Dedifferentiated amniotic fluid mesenchymal stem cell (primary cell): ENCODE measurements around the gene MAD1L1.
"Not testable (repeated sequence)": the region's sequence is repeated elsewhere in the genome, so short reads cannot be mapped to it uniquely, and the experiment has no call there.

Source experiments
- DNase-seq: peaks from one replicate; pipeline ENCODE4 v3.0.0-alpha.2; 2016; ENCODE audit errors: extremely low spot score

Gene MAD1L1

DNA sequence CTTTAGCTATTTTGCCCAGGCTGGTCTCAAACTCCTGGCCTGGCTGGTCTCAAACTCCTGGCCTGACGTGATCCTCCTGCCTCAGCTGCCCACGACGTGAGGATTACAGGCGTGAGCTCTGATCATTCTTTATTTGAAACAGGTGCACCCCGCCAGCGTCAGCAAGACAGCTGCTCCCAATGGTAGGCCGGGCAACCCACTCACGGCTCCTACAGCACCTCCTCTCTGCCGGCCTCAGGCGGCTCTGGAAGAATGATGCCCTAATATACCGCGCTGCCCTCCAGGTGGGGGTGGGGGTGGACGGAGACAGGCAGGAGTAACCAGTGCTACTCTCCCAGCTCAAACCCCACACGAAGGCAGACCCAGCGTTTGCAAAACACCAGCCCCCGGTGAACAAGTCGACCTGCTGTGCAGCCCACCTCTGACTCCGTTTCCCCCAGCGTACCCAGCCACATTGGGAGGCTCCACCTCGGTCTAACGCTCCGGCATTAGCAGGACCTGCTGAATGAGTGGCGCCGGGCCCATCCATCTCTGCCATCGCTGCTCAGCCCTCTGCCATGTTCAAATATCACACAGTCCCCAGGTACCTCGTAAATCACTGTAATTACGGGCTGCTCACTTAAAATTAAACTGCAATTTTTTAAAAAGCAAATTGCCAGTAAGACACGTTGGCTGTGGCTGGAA, 414.0 kb downstream of the MAD1L1 start:
- DNase-seq = no peak

DNA sequence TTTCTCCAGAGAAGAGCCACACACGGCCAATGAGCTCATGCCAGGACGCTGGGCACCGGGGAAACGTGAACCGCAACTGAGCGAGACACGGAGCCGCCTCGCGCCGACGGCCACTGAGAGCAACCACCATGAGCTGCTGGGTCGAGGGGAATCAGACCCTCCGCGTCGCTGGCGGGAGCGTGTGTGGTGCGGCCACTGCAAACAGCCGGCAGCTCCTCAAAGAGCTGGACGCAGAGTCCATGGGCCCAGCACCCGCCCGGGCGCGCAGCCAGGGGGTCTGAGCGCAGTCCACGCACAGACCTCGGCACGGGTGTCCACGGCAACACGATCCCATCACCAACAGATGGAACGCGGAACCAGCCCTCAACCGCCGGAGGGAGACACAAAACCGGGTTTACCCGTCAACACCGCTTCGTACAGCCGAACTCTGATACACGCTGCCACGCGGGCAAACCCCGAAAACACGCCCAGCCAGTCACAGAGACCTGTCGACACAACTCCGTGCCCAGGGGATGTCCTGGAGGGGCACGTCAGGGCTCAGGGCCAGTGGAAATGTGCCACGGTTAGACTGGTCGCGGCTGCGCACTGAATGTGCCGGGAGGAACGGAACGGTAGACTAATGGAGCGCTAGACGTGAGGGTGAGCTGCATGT, 415.6 kb downstream of the MAD1L1 start:
- DNase-seq = no peak

DNA sequence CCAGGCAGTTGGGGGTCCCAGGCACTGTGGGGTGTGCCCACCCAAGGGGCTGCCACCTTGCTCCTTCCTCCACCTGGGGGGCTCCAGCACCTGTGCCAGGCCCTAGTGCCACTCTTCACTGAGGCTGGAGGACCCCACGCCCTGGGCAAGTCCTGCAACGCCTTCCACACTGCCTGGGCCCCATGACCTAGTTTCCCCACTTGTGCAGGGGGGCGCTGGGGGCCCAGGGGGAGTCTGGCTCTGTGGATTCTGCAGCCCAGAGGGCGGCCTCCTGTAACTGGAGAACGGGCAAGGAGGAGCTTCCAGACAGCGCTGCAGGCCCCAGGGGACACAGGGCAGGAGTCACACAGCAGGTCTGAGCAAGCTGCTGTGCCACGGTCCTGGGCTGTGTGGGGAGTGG, 416.3 kb downstream of the MAD1L1 start:
- DNase-seq = not testable (repeated sequence)

DNA sequence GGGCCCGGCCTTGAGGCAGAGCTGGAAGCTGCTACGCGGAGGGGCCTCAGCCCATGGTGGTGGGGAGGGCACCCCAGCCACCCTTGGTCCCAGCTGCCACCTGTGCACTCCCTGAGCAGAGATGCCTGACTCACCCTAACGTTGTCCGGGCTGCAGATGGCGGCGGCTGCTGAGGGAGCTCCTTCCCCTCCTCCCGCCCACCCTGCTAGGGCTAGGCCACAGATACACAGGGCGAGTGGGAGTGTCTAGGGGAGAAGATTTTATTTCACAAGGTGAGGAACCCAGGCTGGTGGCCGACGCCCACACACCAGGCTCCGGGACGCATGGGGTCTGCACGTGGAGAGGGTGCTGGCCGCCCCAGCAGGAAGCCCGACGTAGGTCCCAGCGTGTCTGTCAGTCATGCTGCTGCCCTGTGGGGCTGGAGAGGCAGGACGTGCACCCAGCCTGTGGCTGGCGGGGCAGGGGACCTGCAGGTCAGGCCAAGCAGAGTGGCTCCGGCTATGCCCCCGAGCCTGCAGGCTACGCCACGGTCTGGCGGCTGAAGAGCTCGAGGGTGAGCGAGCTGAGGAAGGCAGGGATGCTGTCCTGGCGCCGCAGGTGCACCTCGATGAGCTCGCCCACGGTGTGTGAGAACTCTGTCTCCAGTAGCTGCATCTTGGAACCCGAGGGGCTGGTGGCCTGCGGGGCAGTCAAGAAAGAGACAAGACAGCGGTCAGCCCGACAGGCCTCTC, 417.0 kb downstream of the MAD1L1 start:
- not testable (repeated sequence) for DNase-seq

DNA sequence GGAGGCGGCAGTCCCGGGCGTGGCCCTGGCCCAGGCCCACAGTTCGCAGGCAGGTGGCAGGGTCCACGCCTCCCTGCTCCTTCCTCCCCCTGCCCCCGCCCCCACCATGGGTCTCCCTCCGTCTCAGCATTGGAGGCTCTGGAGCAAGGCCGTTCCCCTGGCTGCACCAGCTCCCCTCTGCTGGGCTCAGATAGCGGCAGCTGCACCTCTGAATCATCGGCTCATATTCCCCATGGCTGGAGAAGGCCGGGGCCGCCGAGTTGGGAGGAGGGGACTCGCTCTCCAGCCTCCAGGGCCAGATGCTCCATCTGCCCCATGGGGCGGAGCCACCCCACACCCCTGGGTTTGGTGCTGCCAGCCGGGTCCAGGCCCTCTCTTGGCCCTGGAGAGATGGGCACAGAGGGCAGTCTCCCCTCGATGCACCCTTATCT, 417.7 kb downstream of the MAD1L1 start:
- DNase-seq = no peak

DNA sequence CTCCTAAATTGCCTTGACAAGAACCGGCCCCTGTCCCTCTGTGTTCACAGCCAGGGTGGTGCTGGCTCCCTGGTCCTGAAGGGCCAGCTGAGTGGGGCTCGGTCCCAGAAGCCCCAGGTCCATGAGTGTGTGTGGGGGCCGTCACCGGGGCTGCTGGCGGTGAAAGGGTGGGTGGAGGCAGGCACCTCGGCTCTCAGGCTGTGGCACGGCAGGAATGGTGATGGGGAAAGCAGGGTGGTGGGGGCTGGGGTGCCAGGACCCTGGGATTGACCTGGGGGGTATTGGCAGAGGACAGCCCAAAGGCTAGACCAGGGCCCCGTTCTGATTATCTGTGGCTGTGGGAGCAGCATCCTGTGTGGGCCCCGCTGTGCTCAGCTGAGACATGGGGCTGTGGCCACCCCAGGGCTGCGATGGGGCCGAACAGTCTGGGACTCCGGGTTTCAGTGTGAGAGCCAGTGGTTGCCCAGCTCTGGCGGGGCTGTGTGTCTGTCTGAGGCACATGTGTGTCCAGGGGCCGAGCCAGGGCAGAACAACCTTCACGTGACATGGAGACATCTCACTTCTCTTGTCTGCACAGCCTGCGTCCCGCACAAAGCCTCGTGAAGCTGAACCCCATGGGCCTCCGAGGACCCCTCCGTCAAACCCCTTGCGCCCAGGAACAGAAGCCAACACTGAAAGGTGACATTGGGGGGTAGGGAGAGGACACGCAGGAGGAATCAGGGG, 418.5 kb downstream of the MAD1L1 start:
- no peak for DNase-seq

DNA sequence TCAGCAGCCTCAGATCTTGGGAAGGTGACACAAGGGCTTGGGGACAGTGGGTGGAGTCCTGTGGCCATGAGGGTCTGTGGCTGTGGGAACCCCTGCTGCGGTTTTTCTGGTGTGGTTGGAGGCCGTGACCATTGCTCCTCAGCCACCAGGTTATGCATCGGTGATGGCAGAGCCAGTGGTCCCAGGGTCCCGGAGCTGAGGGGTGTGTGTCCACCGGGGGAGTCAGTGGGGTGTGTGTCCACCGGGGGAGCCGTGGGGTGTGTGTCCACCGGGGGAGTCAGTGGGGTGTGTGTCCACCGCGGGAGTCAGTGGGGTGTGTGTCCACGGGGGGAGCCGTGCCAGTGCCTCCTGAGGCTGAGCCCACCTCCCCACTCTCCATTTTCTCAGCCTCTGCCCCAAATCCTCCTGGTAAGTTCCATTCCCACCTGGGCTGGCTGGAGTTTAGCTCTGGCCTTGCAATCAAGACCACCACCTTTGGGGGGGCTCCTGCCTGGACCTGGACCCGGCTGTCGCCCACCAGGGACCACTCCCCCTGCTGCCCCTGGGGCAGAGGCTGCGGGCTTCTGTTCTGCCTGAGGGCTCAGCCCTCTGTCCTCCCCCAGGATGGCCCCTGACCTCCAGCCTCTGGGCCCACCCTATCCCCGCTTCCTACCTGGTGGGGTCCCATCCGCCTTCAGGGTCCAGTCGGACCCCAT, 419.2 kb downstream of the MAD1L1 start:
- DNase-seq = no peak

DNA sequence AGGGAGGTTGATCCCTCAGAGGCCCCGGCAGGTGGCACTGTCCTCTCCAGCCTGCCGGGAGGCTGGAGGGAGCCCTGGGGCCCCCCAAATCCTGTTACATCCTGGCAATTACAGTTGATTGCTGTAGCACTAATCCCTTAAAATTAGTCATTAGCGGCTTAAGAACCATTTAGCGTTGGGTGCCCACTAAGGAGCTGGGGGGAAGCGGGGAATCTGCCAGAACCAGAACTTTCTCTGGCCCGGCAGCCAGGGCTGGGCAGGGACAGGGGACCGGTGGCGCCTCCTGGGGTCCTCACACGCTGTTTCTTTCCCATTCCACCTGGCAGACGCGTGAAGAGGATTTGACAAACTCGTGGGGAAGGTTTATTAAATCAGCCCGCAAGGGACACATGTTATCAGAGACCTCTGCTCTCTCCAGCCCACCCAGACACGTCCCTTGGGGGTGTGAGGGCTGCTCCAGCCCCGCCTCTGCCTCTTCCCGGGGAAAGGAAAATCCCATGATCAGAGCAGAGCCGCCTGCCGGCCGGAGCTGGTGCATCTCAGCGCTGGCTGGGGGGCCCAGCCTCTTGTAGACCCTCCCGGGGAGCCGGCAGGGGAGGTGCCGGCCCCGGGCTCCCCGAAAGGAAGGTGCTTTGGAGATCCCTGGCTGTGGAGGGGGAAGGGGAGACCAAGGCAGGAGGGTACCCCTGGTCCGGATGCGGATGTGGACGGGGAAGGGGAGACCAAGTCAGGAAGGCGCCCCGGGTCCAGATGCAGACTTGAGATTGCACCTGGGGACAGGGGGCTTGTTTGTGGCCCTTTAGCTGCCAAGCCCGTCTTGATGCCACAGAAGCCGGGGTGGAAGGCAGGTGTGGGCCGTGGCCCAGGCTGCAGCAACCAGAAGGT, 420.0 kb downstream of the MAD1L1 start:
- DNase-seq = no peak

DNA sequence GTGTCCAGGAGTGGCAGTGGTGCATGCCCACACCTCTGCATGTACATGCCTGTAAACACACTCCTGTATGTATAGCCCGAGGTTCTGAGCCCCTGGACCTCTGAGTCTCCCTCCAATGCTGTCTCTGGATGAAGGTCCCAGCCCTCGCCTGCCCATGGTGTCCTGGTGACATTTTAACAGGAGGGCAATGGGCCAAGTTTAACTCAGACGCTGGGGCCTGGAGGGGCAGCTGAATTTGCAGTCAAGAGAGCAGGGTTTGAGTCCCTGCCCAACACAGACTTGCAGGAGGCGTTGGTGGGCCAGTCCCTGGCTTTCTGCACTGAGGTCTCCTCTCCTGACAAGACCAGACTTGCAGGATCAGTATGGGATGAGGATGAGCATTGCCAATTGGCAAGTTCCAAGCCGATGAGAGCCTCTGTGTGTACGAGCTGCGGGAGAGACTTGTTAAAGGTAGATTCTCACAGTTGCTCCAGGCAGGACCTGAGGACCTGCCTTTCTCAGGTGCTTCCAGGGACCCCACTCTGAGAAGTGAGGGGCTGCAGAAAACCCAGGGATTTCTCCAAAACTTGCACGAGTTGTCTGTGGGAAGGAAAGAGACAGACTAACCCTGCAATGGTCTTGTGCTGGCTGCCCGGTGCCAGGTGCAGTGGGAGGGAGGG, 420.8 kb downstream of the MAD1L1 start:
- no peak for DNase-seq

DNA sequence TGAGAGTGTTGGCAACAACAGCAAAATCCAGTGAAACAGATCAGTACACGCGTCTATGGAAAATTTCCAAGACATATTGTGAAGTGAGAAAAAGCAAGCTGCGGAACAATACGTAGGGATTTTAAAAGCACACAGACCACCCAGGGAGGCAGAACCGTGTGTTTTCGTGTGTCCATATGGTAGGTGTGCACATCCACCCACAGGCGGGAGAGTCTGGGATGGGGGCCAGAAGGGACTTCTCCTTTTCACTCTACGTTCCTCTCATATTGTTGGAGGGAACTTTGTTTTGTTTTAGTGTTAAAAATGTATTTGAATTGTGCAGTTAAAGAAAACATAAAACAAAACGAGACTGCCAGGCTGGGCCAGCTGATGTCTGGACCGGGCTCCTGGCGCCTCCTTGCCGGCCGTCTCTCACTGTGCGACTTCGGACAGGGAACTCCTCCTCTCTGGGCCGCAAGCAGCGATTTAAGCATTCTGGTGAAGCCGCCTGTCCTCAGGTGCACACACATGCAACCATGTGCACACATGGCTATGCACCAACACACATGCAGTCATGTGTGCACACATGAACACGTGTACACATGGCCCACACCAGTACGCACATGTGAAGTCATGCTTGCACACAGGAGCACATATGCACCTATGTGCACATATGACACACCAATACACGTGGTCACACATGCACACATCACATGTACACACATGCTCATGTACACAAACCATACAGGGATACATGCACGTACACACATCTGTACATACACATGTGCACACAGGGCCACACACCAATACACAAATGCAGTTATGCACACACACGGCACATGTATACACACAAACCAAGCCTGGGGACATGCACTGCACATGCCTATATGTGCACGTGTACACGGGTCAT, 421.5 kb downstream of the MAD1L1 start:
- no peak for DNase-seq

DNA sequence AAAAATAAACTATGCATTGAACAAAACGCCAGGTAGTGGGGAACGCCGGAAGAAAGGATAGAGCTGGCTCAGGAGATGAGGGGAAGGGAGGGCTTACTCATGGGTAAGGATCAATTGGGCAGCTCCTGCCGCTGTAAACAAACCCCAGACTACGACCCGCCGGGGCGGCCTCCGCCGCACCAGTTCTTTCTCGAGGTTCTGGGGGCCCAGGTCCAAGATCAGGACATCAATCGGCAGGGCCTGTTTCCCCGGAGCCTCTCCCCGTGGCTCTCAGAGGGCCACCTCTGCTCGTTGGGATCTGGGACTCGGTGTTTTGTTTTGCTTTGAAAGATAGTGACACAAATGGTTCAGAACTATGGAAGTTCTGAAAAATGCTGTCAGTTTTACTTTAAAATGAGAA, 422.2 kb downstream of the MAD1L1 start:
- no peak for DNase-seq

DNA sequence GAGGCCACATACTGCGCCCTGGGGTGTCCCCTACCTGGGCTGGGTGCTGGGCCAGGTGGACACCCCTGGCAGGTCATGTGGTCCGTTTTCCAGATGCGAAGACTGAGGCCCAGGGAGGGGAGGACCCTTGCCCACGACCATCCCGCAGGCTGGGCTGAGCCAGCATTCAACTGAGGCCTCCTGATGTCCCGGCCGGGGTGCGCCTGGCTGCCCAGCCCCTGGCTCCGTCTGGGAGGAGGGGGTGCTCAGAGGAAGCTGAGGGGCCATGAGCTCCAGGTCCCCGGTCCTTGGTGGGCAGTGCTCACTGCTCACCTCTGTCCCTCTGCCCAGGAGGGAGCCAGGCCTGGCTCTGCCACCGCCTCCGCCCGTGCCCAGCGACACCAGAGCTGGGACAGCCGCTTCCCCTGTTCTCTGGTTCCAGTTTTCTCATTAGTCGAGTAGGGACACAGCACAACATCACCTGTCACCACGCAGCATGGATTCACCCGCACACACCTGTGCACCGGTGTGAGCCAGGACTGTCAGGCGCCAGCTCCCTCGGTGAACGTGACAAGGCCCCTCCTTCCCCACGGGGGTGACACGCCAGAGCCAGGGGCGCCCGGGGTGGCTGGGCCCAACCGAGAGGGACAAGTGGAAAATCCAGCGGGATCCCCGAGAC, 423.0 kb downstream of the MAD1L1 start:
- DNase-seq = no peak

DNA sequence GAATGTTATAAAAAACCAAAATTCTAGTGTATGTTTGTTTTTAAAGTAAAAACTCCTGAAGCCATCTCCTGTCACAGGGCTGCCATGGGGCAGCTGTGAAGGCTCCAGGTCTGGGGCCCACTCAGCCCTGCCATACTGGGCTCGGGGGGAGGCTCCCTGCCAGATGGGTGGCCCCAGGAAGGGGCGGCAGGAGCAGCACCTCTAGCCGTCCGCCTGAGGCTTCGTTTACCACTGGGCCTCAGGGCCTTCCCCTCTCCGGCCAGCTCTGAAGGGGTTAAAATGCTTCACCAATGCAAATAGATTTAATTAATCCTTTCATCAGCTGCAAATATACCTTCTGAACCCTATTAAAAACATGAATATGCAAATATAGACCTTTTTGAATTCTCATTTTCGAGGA, 423.7 kb downstream of the MAD1L1 start:
- DNase-seq = no peak

DNA sequence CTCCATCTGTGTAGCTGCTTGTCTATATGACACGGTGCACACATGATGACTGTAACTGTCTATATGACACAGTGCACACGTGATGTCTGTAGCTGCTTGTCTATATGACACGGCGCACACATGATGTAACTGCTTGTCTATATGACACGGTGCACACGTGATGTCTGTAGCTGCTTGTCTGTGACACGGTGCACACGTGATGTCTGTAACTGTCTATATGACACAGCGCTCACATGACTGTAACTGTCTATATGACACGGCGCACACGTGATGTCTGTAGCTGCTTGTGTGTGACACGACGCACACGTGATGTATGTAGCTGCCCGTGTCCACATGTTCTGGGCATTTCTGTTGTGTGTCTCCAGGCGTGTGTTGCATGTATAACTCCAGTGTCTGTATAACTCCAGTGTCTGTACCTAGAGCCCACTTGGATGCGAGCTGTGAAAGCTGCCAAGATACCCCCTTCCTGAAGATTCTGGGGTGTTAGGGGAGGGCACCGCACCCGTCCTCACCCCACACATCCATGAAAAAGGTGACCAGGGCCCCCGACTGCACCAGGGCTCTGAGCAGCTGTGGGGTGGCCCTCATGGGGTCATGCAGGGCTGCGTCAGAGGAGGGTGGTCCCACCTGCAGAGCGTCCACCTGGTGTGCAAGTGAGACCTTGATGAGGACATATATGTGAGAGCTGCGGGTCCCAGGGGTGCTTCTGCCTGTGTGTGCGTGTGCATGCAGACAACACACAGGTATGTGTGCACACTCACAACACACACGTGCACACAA, 424.7 kb downstream of the MAD1L1 start:
- DNase-seq = no peak

DNA sequence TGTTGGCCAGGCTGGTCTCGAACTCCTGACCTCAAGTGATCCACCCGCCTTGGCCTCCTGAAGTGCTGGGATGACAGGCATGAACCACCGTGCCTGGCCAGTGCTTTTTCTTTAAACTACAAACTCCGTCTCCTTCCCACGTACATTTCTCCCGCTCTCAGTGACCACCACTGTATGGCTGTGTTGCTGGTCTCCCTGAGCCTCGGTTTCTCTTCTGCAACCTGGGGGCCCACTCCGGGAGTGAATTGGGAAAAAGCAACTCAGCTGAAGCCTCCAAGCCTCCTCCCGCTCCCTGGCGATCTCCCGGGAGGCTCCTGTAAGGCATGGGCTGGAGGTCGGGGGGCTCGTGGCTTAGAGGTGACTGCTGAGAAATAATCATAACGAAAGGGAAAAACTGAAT, 426.4 kb downstream of the MAD1L1 start:
- no peak for DNase-seq

DNA sequence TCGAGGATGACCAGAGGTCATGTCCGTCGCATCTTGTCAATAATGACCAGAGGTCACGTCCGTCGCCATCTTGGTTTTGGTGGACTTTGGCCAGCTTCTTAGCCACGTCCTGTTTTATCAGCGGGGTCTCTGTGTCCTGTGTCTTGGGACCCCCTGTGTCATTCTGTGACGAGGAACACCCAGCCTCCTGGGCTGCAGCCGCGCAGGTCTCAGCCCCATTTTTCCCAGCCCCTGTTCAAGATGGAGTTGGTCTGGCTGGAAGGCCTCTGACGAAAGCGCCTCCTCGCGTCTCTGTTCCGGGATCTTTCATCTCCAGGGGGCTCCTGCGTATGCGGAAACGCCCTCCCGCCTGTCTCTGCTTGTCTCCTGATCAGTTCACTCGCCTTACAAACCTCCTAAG, 428.4 kb downstream of the MAD1L1 start:
- DNase-seq = no peak

DNA sequence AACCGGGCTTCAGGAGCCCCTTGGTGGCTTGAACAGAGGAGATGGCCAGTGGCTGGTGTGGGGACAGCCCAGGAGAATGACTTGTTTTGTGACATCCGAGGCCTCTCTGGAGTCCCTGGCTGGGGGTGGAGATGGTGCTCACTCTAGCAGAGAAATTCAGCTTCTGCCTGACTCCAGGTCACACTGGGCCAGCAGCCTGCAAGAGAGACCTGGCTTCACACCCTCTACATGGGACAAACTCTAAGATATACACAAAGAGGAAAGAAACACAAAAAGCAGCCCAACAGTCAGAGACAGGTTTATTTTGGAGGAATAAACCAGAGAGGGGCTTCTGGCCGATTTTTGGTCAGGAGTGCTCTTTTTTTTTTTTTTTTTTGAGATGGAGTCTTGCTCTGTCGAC, 429.8 kb downstream of the MAD1L1 start:
- DNase-seq = no peak

DNA sequence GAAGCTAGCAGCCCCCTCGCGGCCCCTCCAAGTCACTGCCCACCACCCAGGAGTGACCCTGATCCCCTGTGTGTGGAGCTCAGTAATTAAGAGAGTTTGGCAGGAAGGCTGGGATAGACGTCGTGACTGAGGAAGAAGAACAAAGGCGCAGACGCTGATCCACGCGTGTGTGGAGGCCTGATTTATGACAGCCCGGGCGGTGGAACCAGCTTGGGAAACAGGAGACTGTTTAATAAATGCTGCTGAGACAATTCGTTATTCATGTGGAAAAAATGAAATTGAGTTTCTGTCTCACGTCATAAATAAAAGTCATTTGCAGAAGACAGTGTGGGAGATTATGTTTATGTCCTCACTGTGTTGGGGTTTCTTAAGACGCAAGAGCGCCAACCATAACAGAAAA, 431.8 kb downstream of the MAD1L1 start:
- DNase-seq = no peak
